Thyroid gland (tissue), 4 donors: ENCODE data around the gene OR52K2. TPM values are rescaled to one million over a fixed set of nuclear protein-coding genes. Genes with fewer than 3 reads are reported as not detected.
"Not testable (repeated sequence)": the region's sequence is repeated elsewhere in the genome, so short reads cannot be mapped to it uniquely, and the experiment has no call there.

ENCODE experiments used
- DNase-seq, 2 donors: peaks; one replicate each; pipeline ENCODE4 v3.0.0-alpha.2; 2019
- H3K27ac ChIP-seq, 3 donors: fragments of 200-600 bp; sonication (generic); 1 replicate in 2 of 3; 2 replicates in 1 of 3; pipeline ENCODE4 v1.5.1; 2016 to 2019; ENCODE audit warnings: mild to moderate bottlenecking in 1 of 3, moderate library complexity in 1 of 3
- H3K27me3 ChIP-seq: fragments of 200-600 bp; sonication (generic); one replicate; pipeline ENCODE4 v1.5.1; 2019
- H3K36me3 ChIP-seq, 2 donors: fragments of 200-600 bp; sonication (generic); one replicate each; pipeline ENCODE4 v1.5.1; 2016 to 2019
- H3K4me1 ChIP-seq, 2 donors: fragments of 200-600 bp; sonication (generic); one replicate each; pipeline ENCODE4 v1.5.1; 2017 to 2019
- H3K4me3 ChIP-seq, 3 donors: fragments of 200-600 bp; sonication (generic); replicated peaks in 1 of 3; 1 replicate in 2 of 3; 2 replicates in 1 of 3; pipeline ENCODE4 v1.5.1; 2016; ENCODE audit warnings: mild to moderate bottlenecking in 1 of 3
- H3K9me3 ChIP-seq: fragments of 200-600 bp; sonication (generic); one replicate; pipeline ENCODE4 v1.5.1; 2017
- POLR2A ChIP-seq, 2 donors: fragments of 450-650 bp; IDR thresholded peaks; one replicate each; pipeline ENCODE4 v1.6.1; 2017; ENCODE audit warnings: antibody characterized with exemption in 2 of 2, mild to moderate bottlenecking in 2 of 2, moderate library complexity in 1 of 2
- WGBS, 2 donors: methylation state at CpG; one replicate each; pipeline ENCODE4 v1.1.5; 2017; 5-methylcytosine and 5-hydroxymethylcytosine counted together
- intact Hi-C: fragments of 100-400 bp; cut with DNase I; formaldehyde crosslinking; loops from one replicate; pipeline ENCODE4 v1.15.1; 2023
- total RNA-seq, 4 donors: library from RNA; depleted of rRNA; stranded (reverse); fragments of >200 nt; gene quantifications; one replicate each; pipeline ENCODE4 v1.2.3, GENCODE V29; 2016
- TF ChIP-seq, protein P1 (sequence below), 6 experiments: fragments of 200-600 bp in 3 of 6; fragments of 450-650 bp in 3 of 6; sonication (generic) in 3 of 6; IDR thresholded peaks; one replicate each; pipeline ENCODE4 v1.5.1; 2016 to 2019; ENCODE audit warnings: antibody characterized with exemption in 6 of 6, mild to moderate bottlenecking in 2 of 6, inconsistent platforms in 1 of 6, moderate library complexity in 1 of 6

Gene OR52K2
- total RNA-seq: not detected

DNA sequence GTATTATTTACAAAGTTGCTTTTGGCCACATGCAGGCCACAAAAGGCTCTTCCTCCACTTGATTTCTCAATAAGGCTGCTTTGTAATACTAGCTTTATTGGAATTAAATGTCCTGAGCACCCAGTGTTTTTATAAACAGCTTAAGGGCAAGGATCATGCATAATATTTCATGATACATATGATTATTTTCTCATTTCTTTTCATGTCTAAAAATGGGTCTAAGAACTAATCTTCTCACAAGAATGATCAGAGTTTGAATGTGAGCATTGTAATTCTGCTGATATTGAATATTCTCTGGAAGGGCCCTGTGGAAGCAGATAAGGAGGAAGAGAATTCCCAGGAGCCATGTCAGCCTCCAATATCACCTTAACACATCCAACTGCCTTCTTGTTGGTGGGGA lies at the start of gene OR52K2:
TSS of gene OR52K2 (plus strand) at position 301 of the 400 bp plus-strand sequence. CDS start at position 346, 45 bp downstream.
- no peak for DNase-seq
- Histone ChIP-seq H3K27ac (no peak within 1 kb of the TSS), H3K36me3 (no peaks in the 10 kb centered on the region)

DNA sequence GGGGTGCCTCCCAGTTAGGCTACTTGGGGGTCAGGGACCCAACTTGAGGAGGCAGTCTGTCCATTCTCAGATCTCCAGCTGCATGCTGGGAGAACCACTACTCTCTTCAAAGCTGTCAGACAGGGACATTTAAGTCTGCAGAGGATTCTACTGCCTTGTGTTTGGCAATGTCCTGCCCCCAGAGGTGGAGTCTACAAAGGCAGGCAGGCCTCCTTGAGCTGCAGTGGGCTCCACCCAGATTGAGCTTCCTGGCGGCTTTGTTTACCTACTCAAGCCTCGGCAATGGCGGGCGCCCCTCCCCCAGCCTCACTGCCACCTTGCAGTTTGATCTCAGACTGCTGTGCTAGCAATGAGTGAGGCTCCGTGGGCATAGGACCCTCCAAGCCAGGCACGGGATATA lies 42.9 kb upstream of the OR52K2 start:
- intact Hi-C loops, H3K4me3 ChIP-seq, H3K9me3 ChIP-seq, DNase-seq, H3K27me3 ChIP-seq, H3K36me3 ChIP-seq, H3K4me1 ChIP-seq, H3K27ac ChIP-seq: not testable (repeated sequence)
- WGBS, 2 donors: 73 to 84% methylated on average over 2 to 3 of the region's 6 CpGs

More for the DNA sequence above, at the start of gene OR52K2:
- Histone ChIP-seq H3K9me3 (no peaks in the 10 kb centered on the region), H3K4me3 (no peak within 1 kb of the TSS), H3K4me1 (no peaks in the 10 kb centered on the region), H3K27me3 (no peaks in the 10 kb centered on the region)
- TF ChIP-seq, protein P1, sequence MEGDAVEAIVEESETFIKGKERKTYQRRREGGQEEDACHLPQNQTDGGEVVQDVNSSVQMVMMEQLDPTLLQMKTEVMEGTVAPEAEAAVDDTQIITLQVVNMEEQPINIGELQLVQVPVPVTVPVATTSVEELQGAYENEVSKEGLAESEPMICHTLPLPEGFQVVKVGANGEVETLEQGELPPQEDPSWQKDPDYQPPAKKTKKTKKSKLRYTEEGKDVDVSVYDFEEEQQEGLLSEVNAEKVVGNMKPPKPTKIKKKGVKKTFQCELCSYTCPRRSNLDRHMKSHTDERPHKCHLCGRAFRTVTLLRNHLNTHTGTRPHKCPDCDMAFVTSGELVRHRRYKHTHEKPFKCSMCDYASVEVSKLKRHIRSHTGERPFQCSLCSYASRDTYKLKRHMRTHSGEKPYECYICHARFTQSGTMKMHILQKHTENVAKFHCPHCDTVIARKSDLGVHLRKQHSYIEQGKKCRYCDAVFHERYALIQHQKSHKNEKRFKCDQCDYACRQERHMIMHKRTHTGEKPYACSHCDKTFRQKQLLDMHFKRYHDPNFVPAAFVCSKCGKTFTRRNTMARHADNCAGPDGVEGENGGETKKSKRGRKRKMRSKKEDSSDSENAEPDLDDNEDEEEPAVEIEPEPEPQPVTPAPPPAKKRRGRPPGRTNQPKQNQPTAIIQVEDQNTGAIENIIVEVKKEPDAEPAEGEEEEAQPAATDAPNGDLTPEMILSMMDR (IDR thresholded peaks at IDR 0.05): no peak
- no peak for TF ChIP-seq POLR2A (IDR thresholded peaks at IDR 0.05)
- intact Hi-C loops: no loop called here

DNA sequence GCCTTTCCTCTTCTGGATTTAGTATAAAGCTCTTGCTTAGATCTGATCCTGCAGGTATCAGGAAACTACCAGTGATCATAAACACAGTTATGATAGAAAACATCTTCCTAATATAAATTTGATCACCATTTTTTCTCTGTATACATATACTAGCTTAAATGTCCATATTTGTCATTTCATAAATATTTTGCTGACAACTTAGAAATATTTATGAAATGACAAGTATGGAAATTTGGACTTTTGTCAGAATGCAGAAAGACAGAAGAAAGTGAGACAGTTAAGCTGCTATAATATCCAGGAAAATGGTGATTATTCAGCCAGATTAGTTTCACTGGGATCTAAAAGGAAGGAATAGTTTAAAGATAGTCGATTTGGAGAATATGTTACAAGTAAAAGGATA lies 32.8 kb upstream of the OR52K2 start:
- intact Hi-C loops: no loop called here
- no peak overlapping the region for H3K27ac ChIP-seq
- no peaks in the 10 kb centered on the region for H3K9me3 ChIP-seq
- no peaks in the 10 kb centered on the region for H3K36me3 ChIP-seq
- TF ChIP-seq POLR2A (IDR thresholded peaks at IDR 0.05): no peak
- TF ChIP-seq, protein P1 (IDR thresholded peaks at IDR 0.05): no peak
- H3K27me3 ChIP-seq: no peaks in the 10 kb centered on the region
- WGBS, 2 donors: 61 to 72% methylated on average over 1 of the region's 1 CpG
- no peak for DNase-seq
- no peaks in the 10 kb centered on the region for H3K4me1 ChIP-seq
- H3K4me3 ChIP-seq: no peak overlapping the region

DNA sequence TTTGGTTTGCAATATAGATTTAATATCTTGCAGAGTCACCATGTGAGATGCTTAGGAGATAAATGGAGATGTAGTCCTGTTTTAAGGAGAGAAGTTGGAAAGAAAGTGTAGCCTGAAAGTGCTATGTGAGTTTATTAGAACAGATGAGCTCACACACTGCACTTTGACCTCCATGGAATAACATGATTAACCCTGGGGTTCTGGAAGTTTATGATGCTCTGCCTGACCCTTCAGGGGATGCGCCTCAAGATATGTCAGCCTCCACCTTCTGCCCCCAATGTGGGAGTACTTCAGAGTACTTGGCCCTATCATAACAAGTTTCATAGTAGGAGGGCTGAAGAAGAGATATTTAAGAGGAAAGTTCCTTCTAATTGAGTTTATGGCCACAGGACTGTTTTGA lies 32.3 kb upstream of the OR52K2 start:
- TF ChIP-seq, protein P1 (IDR thresholded peaks at IDR 0.05): no peak
- TF ChIP-seq POLR2A (IDR thresholded peaks at IDR 0.05): no peak
- Histone ChIP-seq H3K27ac (no peak overlapping the region), H3K36me3 (no peaks in the 10 kb centered on the region), H3K27me3 (no peaks in the 10 kb centered on the region), H3K4me3 (no peak overlapping the region), H3K9me3 (no peaks in the 10 kb centered on the region), H3K4me1 (no peaks in the 10 kb centered on the region)
- WGBS, 2 donors: 74 to 76% methylated on average over 1 of the region's 1 CpG
- intact Hi-C loops: no loop called here
- no peak for DNase-seq

DNA sequence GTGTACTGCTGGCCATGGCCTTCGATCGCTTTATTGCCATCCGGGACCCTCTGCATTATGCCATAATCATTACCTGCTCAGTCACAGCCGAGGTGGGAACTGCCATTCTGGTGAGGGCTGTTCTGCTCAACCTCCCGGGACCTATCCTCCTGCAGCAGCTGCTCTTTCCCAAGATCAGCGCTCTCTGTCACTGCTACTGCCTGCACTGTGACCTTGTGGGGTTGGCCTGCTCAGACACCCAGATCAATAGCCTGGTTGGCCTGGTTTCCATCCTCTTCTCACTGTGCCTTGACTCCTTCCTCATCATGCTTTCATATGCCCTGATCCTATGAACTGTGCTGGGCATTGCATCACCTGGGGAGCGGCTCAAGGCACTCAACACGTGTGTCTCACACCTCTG lies 30.7 kb upstream of the OR52K2 start:
- Histone ChIP-seq H3K9me3 (no peaks in the 10 kb centered on the region), H3K4me3 (no peak overlapping the region), H3K27ac (no peak overlapping the region), H3K36me3 (no peaks in the 10 kb centered on the region), H3K27me3 (no peaks in the 10 kb centered on the region), H3K4me1 (no peaks in the 10 kb centered on the region)
- TF ChIP-seq POLR2A (IDR thresholded peaks at IDR 0.05): no peak
- TF ChIP-seq, protein P1 (IDR thresholded peaks at IDR 0.05): no peak
- intact Hi-C loops: no loop called here
- 82 to 83% methylated on average over 8 of the region's 8 CpGs for WGBS, 2 donors
- no peak for DNase-seq

DNA sequence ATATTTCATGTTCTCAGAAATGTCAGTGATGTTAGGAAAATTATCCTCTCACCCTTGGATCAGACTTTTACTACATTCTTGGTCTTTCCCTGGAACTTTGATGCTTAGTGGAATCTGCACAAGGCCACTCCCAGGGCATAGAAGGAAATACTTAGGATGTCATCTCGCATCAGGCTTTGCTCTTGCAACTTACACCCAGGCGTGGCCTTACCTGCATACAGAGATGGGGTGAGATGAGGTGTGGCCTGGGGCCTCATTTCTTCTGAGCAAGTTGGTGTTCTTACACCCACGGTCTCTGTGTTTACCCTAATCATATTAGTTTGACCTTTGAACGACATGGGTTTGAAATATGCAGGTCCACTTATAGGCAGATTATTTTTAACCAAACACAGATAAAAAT lies 19.0 kb upstream of the OR52K2 start:
- no peaks in the 10 kb centered on the region for H3K4me1 ChIP-seq
- no peaks in the 10 kb centered on the region for H3K9me3 ChIP-seq
- intact Hi-C loops: no loop called here
- DNase-seq: no peak
- no peaks in the 10 kb centered on the region for H3K36me3 ChIP-seq
- no peaks in the 10 kb centered on the region for H3K27me3 ChIP-seq
- no peak overlapping the region for H3K4me3 ChIP-seq
- TF ChIP-seq POLR2A (IDR thresholded peaks at IDR 0.05): no peak
- TF ChIP-seq, protein P1 (IDR thresholded peaks at IDR 0.05): no peak
- WGBS, 2 donors: 79 to 85% methylated on average over 4 of the region's 4 CpGs
- H3K27ac ChIP-seq: no peak overlapping the region
